ENCODE measurements around the gene S100A13. TPM values are rescaled to one million over a fixed set of nuclear protein-coding genes. Genes with fewer than 3 reads are reported as not detected.

The S100A13 gene
- total and polyA plus RNA-seq, 2 experiments from 2014 or later = 115 to 248 TPM

DNA sequence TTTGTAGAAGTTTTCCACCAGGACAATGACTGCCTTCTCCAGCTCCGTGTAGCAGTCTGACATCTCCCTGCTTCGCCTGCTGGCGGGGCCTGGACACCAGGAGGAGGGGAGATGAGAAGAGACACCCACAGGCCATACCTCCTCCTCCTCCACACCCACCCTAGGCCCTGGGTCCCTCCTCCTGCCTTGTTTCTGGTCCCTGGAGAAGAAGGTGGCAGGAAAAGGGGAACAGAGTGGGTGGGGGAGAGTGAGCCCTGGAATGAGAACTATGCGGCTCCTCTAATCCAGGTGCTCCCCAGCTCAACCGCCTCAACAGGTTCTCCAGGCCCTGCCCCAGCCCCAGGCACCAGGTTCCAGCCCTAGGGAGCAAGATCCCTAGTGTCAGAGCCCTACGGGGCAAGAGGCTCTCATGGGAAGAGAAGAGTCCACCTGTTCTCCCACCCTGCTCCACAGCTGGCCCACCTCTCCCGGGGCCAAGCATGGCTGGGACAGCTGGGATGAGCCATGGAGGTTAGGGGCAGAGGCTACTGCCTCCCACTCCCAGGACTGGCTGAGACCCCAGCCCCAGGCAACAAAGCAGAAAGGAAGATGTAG, 19.1 kb downstream of the S100A13 start:
- peak overlapping the region; percentile 69 for H3K4me2 ChIP-seq
- H3K9me2 ChIP-seq (replicated peaks; ENCODE audit: insufficient read depth) = no peaks in the 10 kb centered on the region
- H3K36me3 ChIP-seq (replicated peaks; ENCODE audit: insufficient read depth, low read depth) = no peaks in the 10 kb centered on the region
- peak overlapping the region; percentile 93 for H3K27ac ChIP-seq
- TF ChIP-seq EZH2phosphoT487 (IDR thresholded peaks at IDR 0.05; ENCODE audit: low read depth, severe bottlenecking, unreplicated experiment) (no peak), EZH2 (IDR thresholded peaks at IDR 0.05; ENCODE audit: borderline replicate concordance) (no peak)
- TF ChIP-seq, protein P1, sequence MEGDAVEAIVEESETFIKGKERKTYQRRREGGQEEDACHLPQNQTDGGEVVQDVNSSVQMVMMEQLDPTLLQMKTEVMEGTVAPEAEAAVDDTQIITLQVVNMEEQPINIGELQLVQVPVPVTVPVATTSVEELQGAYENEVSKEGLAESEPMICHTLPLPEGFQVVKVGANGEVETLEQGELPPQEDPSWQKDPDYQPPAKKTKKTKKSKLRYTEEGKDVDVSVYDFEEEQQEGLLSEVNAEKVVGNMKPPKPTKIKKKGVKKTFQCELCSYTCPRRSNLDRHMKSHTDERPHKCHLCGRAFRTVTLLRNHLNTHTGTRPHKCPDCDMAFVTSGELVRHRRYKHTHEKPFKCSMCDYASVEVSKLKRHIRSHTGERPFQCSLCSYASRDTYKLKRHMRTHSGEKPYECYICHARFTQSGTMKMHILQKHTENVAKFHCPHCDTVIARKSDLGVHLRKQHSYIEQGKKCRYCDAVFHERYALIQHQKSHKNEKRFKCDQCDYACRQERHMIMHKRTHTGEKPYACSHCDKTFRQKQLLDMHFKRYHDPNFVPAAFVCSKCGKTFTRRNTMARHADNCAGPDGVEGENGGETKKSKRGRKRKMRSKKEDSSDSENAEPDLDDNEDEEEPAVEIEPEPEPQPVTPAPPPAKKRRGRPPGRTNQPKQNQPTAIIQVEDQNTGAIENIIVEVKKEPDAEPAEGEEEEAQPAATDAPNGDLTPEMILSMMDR (IDR thresholded peaks at IDR 0.05; ENCODE audit: poor library complexity) = no peak
- H4K20me1 ChIP-seq (ENCODE audit: insufficient read depth, poor library complexity, severe bottlenecking) = no peaks in the 10 kb centered on the region
- peaks cover 27% of the 10 kb centered on the region for H3K4me1 ChIP-seq (ENCODE audit: insufficient read depth)
- no peaks in the 10 kb centered on the region for H3K9me3 ChIP-seq (ENCODE audit: low read depth)
- no peak for DNase-seq (ENCODE audit: low spot score)
- no peak overlapping the region for H3K4me3 ChIP-seq
- 80% methylated on average over 7 of the region's 7 CpGs for WGBS (ENCODE audit: low lambda C conversion rate, missing lambda C conversion rate)
- peaks cover 25% of the 10 kb centered on the region for H3K79me2 ChIP-seq
- H3K27me3 ChIP-seq = no peaks in the 10 kb centered on the region
- H2AFZ ChIP-seq = no peak overlapping the region

DNA sequence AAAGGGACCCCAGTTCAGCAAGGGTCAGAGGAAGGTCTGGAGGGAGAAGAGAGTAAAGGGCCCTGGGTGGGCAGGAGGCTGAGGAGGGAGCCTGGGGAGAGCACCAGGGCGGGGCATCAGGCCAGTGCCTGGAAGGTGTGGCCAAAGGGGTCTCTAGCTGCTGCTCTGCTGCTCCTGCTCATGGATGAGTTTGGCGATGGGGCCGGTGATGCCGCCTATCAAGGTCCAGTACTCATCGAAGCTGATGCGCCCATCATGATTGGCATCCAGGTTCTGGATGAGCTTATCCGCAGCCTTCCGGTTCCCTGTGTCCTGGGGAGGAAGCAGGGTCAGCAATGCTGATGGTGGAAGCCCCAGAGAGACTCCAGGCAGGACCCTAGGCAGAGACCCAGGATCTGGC, 19.9 kb downstream of the S100A13 start:
- 96% methylated on average over 8 of the region's 8 CpGs for WGBS (ENCODE audit: low lambda C conversion rate, missing lambda C conversion rate)

DNA sequence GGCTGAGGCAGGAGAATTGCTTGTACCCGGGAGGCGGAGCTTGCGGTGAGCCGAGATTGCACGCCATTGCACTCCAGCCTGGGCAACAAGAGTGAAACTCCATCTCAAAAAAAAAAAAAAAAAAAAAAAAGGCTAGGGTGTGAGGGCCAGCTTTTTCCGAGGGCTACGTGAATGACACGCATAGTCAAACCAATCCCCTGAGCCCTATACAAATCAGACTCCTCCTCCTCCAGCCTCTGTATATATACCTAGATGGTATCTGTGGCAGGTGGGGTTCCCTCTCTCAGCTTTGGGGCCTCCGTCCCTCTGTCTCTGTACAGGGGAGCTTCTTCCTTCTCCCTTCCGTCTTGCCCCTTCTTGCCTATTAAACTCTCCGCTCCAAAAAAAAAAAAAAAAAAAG, 21.1 kb downstream of the S100A13 start:
- Histone ChIP-seq H3K9me2 (replicated peaks; ENCODE audit: insufficient read depth) (no peaks in the 10 kb centered on the region), H3K27me3 (no peaks in the 10 kb centered on the region), H3K36me3 (replicated peaks; ENCODE audit: insufficient read depth, low read depth) (no peaks in the 10 kb centered on the region), H3K4me2 (no peak overlapping the region), H3K27ac (no peak overlapping the region), H3K79me2 (peaks cover 12% of the 10 kb centered on the region), H3K4me3 (no peak overlapping the region), H3K9me3 (ENCODE audit: low read depth) (no peaks in the 10 kb centered on the region), H3K4me1 (ENCODE audit: insufficient read depth) (peaks cover 18% of the 10 kb centered on the region), H4K20me1 (ENCODE audit: insufficient read depth, poor library complexity, severe bottlenecking) (no peaks in the 10 kb centered on the region), H2AFZ (no peak overlapping the region)
- no peak for DNase-seq (ENCODE audit: low spot score)
- TF ChIP-seq, protein P1 (IDR thresholded peaks at IDR 0.05; ENCODE audit: poor library complexity) = no peak
- no peak for TF ChIP-seq EZH2 (IDR thresholded peaks at IDR 0.05; ENCODE audit: borderline replicate concordance)
- TF ChIP-seq EZH2phosphoT487 (IDR thresholded peaks at IDR 0.05; ENCODE audit: low read depth, severe bottlenecking, unreplicated experiment) = no peak
- 94% methylated on average over 11 of the region's 11 CpGs for WGBS (ENCODE audit: low lambda C conversion rate, missing lambda C conversion rate)

More for the DNA sequence above, 19.9 kb downstream of the S100A13 start:
- peaks cover 22% of the 10 kb centered on the region for H3K4me1 ChIP-seq (ENCODE audit: insufficient read depth)
- no peak overlapping the region for H3K4me3 ChIP-seq
- no peak overlapping the region for H3K4me2 ChIP-seq
- TF ChIP-seq, protein P1 (IDR thresholded peaks at IDR 0.05; ENCODE audit: poor library complexity) = no peak
- TF ChIP-seq EZH2 (IDR thresholded peaks at IDR 0.05; ENCODE audit: borderline replicate concordance) = no peak
- TF ChIP-seq EZH2phosphoT487 (IDR thresholded peaks at IDR 0.05; ENCODE audit: low read depth, severe bottlenecking, unreplicated experiment) = no peak
- H4K20me1 ChIP-seq (ENCODE audit: insufficient read depth, poor library complexity, severe bottlenecking) = no peaks in the 10 kb centered on the region
- no peaks in the 10 kb centered on the region for H3K27me3 ChIP-seq
- H2AFZ ChIP-seq = no peak overlapping the region
- no peak overlapping the region for H3K27ac ChIP-seq
- no peaks in the 10 kb centered on the region for H3K36me3 ChIP-seq (replicated peaks; ENCODE audit: insufficient read depth, low read depth)
- DNase-seq (ENCODE audit: low spot score) = no peak
- H3K9me3 ChIP-seq (ENCODE audit: low read depth) = no peaks in the 10 kb centered on the region
- H3K79me2 ChIP-seq = peaks cover 24% of the 10 kb centered on the region
- H3K9me2 ChIP-seq (replicated peaks; ENCODE audit: insufficient read depth) = no peaks in the 10 kb centered on the region
